HepG2 (cell line): ENCODE measurements around the gene ACTN3. TPM values are rescaled to one million over a fixed set of nuclear protein-coding genes. Genes with fewer than 3 reads are reported as not detected.

ENCODE experiments used
- ARNT ChIP-seq: fragments of 450-650 bp; IDR thresholded peaks from 2 replicates; pipeline ENCODE4 v1.6.1; 2017
- DNMT1 ChIP-seq: sonication (generic); formaldehyde crosslinking; IDR thresholded peaks from 2 replicates; pipeline ENCODE4 v1.5.1; 2020; ENCODE audit warnings: mild to moderate bottlenecking, missing genetic modification reagents
- HMG20A ChIP-seq: IDR thresholded peaks from 2 replicates; pipeline ENCODE4 v1.6.1; 2016; ENCODE audit warnings: borderline replicate concordance
- NFE2 ChIP-seq: sonication (generic); formaldehyde crosslinking; IDR thresholded peaks from 2 replicates; pipeline ENCODE4 v1.4.0; 2020; ENCODE audit warnings: missing genetic modification reagents
- NONO ChIP-seq, 2 experiments: fragments of 450-650 bp in 1 of 2; sonication (generic) in 1 of 2; formaldehyde crosslinking in 1 of 2; IDR thresholded peaks in 1 of 2; conservative IDR thresholded peaks in 1 of 2; 2 replicates each; pipeline versions ENCODE4 v1.6.1 to v1.8.0; 2017 to 2022; ENCODE audit warnings: mild to moderate bottlenecking in 1 of 2, missing genetic modification reagents in 1 of 2, moderate library complexity in 1 of 2
- PAX8 ChIP-seq: sonication (generic); formaldehyde crosslinking; IDR thresholded peaks from 2 replicates; pipeline ENCODE4 v1.8.0; 2022; ENCODE audit warnings: mild to moderate bottlenecking, missing genetic modification reagents, borderline replicate concordance
- PCBP2 ChIP-seq: fragments of 200-400 bp; formaldehyde crosslinking; optimal IDR thresholded peaks from 2 replicates; pipeline ENCODE3; 2018; ENCODE audit warnings: low read length, low read depth; ENCODE audit not compliant: poor library complexity, severe bottlenecking
- PITX1 ChIP-seq: sonication (generic); formaldehyde crosslinking; IDR thresholded peaks from 2 replicates; pipeline ENCODE4 v1.5.1; 2020; ENCODE audit warnings: mild to moderate bottlenecking, missing genetic modification reagents
- SMARCE1 ChIP-seq: fragments of 450-650 bp; IDR thresholded peaks from 2 replicates; pipeline ENCODE4 v1.6.1; 2017; ENCODE audit warnings: borderline replicate concordance
- TMF1 ChIP-seq: sonication (generic); formaldehyde crosslinking; IDR thresholded peaks from 2 replicates; pipeline ENCODE4 v1.8.1; 2022; ENCODE audit warnings: low read depth, missing genetic modification reagents
- ZNF230 ChIP-seq: sonication (generic); formaldehyde crosslinking; IDR thresholded peaks from 2 replicates; pipeline ENCODE4 v1.4.0; 2020; ENCODE audit warnings: mild to moderate bottlenecking, missing genetic modification reagents
- ZNF468 ChIP-seq: sonication (generic); formaldehyde crosslinking; IDR thresholded peaks from 2 replicates; pipeline ENCODE4 v1.8.0; 2022; ENCODE audit warnings: mild to moderate bottlenecking, moderate library complexity, missing genetic modification reagents
- ZNF7 ChIP-seq: IDR thresholded peaks from 2 replicates; pipeline ENCODE4 v1.6.1; 2016; ENCODE audit warnings: missing biosample characterization, missing genetic modification reagents
- ZNF720 ChIP-seq: sonication (generic); formaldehyde crosslinking; IDR thresholded peaks from 2 replicates; pipeline ENCODE4 v1.4.0; 2020; ENCODE audit warnings: missing genetic modification reagents
- polyA plus RNA-seq, 8 experiments: library from polyadenylated mRNA; depleted of rRNA in 3 of 8; stranded (reverse) in 7 of 8; unstranded in 1 of 8; fragments of >200 nt; fragmentation: Illumina TruSeq in 4 of 8; extraction: Trizol in 4 of 8; gene quantifications; 2 replicates each; pipeline versions ENCODE4 v1.2.1 to v1.2.3, GENCODE V29; 2011 to 2016; ENCODE audit warnings: low read depth in 4 of 8, missing spikeins in 1 of 8, mixed read lengths in 1 of 8; ENCODE audit not compliant: insufficient read depth in 1 of 8
- total RNA-seq, 5 experiments: library from RNA; depleted of rRNA; stranded (reverse); fragments of >200 nt; fragmentation: Illumina TruSeq; extraction: Trizol; gene quantifications; 2 replicates each; pipeline ENCODE4 v1.2.3, GENCODE V29; 2016; ENCODE audit warnings: low read depth in 1 of 5
- TF ChIP-seq, protein P1 (sequence below): IDR thresholded peaks from 2 replicates; pipeline ENCODE4 v1.6.1; 2016; ENCODE audit warnings: low read depth, missing genetic modification reagents, missing compliant biosample characterization
- TF ChIP-seq, protein P2 (sequence below): sonication (generic); formaldehyde crosslinking; IDR thresholded peaks from 2 replicates; pipeline ENCODE4 v1.4.0; 2020; ENCODE audit warnings: missing genetic modification reagents
- TF ChIP-seq, protein P3 (sequence below): sonication (generic); formaldehyde crosslinking; IDR thresholded peaks from 2 replicates; pipeline ENCODE4 v1.8.0; 2022; ENCODE audit warnings: mild to moderate bottlenecking, missing genetic modification reagents, moderate library complexity

ACTN3 gene
- total and polyA plus RNA-seq, 2 of the 13 experiments (the other 11 are each of a cell fraction or from before 2014, with no cell fraction given) = 0.04 to 0.09 TPM

DNA sequence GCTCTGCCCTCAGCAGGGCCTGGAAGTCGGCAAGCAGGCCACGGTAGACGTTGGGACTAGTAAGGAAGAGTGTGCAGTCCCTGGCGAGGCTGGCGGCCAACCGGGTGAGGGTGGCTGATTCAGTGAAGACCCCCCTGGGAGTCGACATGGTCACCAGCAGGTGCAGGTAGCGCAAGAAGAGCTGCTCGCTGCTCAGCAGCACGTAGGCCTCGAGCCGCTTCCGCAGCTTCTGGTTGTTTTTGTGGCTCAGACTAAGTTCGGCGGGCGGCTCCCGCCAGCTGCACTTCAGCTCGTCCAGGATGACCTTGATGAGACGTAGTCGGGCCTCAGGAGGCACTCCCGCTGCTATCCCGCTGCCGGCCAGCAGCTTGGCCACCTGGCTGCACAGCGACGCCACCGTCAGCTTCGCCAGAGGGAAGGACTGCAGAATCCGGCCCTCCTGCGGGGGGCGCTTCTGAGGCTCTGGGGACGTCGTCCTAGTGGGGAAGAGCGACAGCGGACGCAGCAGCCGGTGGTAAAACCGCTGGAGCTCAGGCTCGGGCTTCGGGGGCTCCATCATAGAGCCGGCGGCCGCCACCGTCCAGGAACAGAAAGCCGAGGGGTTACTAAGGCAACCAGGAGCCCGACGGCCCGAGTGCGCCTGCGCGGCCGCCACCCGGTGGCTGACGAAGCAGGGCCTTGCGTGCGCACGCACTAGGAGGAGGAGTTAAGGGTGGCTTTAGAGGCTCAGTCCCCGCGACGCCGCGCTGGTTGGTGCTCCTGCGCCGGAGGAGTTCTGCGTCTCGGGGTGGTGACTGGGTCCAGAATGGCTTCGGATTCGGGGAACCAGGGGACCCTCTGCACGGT is 46.0 kb downstream of the ACTN3 start, which contains the start of the genes CCDC87 and CCS (continued):
- TF ChIP-seq ZNF7 (no peak), ZNF720 (CRISPR knock-in tag) (no peak), ZNF230 (peak; percentile 97), NONO (IDR thresholded peaks at IDR 0.05) (no peak), NONO (CRISPR knock-in tag; conservative IDR thresholded peaks at IDR 0.05) (peak; percentile 93), TMF1 (CRISPR knock-in tag) (peak; percentile 43; the same call in 1 of the 2 replicates), ARNT (no peak), SMARCE1 (no peak), HMG20A (CRISPR knock-in tag) (peak; percentile 29; the same call in 1 of the 2 replicates), ZNF468 (CRISPR knock-in tag) (0 out of 2 replicates have a peak, but pooled peaks have one; percentile 43), DNMT1 (CRISPR knock-in tag) (no peak), NFE2 (no peak), PITX1 (peak; percentile 75), PAX8 (CRISPR knock-in tag) (no peak), PCBP2 (no peak)
- TF ChIP-seq, protein P1, sequence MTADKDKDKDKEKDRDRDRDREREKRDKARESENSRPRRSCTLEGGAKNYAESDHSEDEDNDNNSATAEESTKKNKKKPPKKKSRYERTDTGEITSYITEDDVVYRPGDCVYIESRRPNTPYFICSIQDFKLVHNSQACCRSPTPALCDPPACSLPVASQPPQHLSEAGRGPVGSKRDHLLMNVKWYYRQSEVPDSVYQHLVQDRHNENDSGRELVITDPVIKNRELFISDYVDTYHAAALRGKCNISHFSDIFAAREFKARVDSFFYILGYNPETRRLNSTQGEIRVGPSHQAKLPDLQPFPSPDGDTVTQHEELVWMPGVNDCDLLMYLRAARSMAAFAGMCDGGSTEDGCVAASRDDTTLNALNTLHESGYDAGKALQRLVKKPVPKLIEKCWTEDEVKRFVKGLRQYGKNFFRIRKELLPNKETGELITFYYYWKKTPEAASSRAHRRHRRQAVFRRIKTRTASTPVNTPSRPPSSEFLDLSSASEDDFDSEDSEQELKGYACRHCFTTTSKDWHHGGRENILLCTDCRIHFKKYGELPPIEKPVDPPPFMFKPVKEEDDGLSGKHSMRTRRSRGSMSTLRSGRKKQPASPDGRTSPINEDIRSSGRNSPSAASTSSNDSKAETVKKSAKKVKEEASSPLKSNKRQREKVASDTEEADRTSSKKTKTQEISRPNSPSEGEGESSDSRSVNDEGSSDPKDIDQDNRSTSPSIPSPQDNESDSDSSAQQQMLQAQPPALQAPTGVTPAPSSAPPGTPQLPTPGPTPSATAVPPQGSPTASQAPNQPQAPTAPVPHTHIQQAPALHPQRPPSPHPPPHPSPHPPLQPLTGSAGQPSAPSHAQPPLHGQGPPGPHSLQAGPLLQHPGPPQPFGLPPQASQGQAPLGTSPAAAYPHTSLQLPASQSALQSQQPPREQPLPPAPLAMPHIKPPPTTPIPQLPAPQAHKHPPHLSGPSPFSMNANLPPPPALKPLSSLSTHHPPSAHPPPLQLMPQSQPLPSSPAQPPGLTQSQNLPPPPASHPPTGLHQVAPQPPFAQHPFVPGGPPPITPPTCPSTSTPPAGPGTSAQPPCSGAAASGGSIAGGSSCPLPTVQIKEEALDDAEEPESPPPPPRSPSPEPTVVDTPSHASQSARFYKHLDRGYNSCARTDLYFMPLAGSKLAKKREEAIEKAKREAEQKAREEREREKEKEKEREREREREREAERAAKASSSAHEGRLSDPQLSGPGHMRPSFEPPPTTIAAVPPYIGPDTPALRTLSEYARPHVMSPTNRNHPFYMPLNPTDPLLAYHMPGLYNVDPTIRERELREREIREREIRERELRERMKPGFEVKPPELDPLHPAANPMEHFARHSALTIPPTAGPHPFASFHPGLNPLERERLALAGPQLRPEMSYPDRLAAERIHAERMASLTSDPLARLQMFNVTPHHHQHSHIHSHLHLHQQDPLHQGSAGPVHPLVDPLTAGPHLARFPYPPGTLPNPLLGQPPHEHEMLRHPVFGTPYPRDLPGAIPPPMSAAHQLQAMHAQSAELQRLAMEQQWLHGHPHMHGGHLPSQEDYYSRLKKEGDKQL = peak; percentile 29; the same call in 1 of the 2 replicates
- TF ChIP-seq, protein P2, sequence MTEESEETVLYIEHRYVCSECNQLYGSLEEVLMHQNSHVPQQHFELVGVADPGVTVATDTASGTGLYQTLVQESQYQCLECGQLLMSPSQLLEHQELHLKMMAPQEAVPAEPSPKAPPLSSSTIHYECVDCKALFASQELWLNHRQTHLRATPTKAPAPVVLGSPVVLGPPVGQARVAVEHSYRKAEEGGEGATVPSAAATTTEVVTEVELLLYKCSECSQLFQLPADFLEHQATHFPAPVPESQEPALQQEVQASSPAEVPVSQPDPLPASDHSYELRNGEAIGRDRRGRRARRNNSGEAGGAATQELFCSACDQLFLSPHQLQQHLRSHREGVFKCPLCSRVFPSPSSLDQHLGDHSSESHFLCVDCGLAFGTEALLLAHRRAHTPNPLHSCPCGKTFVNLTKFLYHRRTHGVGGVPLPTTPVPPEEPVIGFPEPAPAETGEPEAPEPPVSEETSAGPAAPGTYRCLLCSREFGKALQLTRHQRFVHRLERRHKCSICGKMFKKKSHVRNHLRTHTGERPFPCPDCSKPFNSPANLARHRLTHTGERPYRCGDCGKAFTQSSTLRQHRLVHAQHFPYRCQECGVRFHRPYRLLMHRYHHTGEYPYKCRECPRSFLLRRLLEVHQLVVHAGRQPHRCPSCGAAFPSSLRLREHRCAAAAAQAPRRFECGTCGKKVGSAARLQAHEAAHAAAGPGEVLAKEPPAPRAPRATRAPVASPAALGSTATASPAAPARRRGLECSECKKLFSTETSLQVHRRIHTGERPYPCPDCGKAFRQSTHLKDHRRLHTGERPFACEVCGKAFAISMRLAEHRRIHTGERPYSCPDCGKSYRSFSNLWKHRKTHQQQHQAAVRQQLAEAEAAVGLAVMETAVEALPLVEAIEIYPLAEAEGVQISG (CRISPR knock-in tag) = peak; percentile 89
- TF ChIP-seq, protein P3, sequence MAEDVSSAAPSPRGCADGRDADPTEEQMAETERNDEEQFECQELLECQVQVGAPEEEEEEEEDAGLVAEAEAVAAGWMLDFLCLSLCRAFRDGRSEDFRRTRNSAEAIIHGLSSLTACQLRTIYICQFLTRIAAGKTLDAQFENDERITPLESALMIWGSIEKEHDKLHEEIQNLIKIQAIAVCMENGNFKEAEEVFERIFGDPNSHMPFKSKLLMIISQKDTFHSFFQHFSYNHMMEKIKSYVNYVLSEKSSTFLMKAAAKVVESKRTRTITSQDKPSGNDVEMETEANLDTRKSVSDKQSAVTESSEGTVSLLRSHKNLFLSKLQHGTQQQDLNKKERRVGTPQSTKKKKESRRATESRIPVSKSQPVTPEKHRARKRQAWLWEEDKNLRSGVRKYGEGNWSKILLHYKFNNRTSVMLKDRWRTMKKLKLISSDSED (CRISPR knock-in tag) = no peak
